GM21723 (cell line): ENCODE results near the gene ANKRD13A.
"Not testable (repeated sequence)": the region's sequence is repeated elsewhere in the genome, so short reads cannot be mapped to it uniquely, and the experiment has no call there.

Experiments
- ATAC-seq: cut with Tn5 transposase; IDR thresholded peaks from one replicate; pipeline ENCODE4 v1.9.1; 2021; ENCODE audit warnings: mild to moderate bottlenecking, moderate library complexity; ENCODE audit not compliant: unreplicated experiment

Gene ANKRD13A

GRCh38 chr12:110047297-110047940 lies 48.2 kb downstream of the ANKRD13A start:
- no peak for ATAC-seq

- peak; percentile 98 for ATAC-seq
Measured at GRCh38 chr12:110048242-110049027, 49.2 kb downstream of the ANKRD13A start, which contains the start of gene C12orf76. Gene C12orf76 (minus strand): TSS chr12:110048522. CDS start chr12:110048495, 27 bp downstream.

- ATAC-seq, result peak; percentile 22
Measured at GRCh38 chr12:110049034-110049433, 49.8 kb downstream of the ANKRD13A start.

- ATAC-seq, result not testable (repeated sequence)
Measured at GRCh38 chr12:110049666-110050065, 50.4 kb downstream of the ANKRD13A start.

GRCh38 chr12:110050927-110051326 lies 51.7 kb downstream of the ANKRD13A start:
- no peak for ATAC-seq

GRCh38 chr12:110055375-110056352 lies 56.4 kb downstream of the ANKRD13A start:
- ATAC-seq, result not testable (repeated sequence)

- not testable (repeated sequence) for ATAC-seq
Measured at GRCh38 chr12:110056643-110057042, 57.4 kb downstream of the ANKRD13A start.

- ATAC-seq, result no peak
Measured at GRCh38 chr12:110058875-110059615, 59.8 kb downstream of the ANKRD13A start.

- ATAC-seq, result no peak
Measured at GRCh38 chr12:110059651-110060000, 60.4 kb downstream of the ANKRD13A start.

GRCh38 chr12:110062241-110062640 lies 63.0 kb downstream of the ANKRD13A start:
- ATAC-seq, result no peak

GRCh38 chr12:110065540-110065939 lies 66.3 kb downstream of the ANKRD13A start:
- ATAC-seq, result no peak

- no peak for ATAC-seq
Measured at GRCh38 chr12:110067531-110067930, 68.3 kb downstream of the ANKRD13A start.

GRCh38 chr12:110068115-110068514 lies 68.9 kb downstream of the ANKRD13A start:
- ATAC-seq, result not testable (repeated sequence)

GRCh38 chr12:110068654-110069053 lies 69.4 kb downstream of the ANKRD13A start:
- no peak for ATAC-seq

- no peak for ATAC-seq
Measured at GRCh38 chr12:110071504-110071903, 72.3 kb downstream of the ANKRD13A start.

GRCh38 chr12:110071967-110072366 lies 72.7 kb downstream of the ANKRD13A start:
- no peak for ATAC-seq

- not testable (repeated sequence) for ATAC-seq
Measured at GRCh38 chr12:110072636-110073035, 73.4 kb downstream of the ANKRD13A start.

GRCh38 chr12:110073049-110073831 lies 74.0 kb downstream of the ANKRD13A start:
- no peak for ATAC-seq

GRCh38 chr12:110074089-110074488 lies 74.9 kb downstream of the ANKRD13A start:
- no peak for ATAC-seq

GRCh38 chr12:110075880-110076279 lies 76.7 kb downstream of the ANKRD13A start:
- ATAC-seq, result no peak
